ENCODE data around the gene CBX7.

DNA sequence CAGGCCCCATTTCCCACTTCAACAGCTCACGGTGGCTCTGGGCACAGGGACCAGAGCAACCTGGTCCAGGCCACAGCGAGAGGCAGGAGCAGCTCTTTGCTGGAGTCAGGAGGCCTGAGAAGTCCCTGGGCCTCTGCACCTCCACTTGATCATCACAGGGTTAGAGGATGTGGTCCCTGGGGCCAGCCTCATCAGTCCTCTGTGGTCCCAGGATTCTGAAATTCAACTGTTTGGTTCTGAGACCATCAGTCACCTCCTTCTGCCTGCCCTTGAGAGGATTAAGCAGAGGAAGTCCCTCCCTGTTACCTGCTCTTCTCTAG is 24.9 kb upstream of the CBX7 start:
- TF ChIP-seq EZH2phosphoT487 (IDR thresholded peaks at IDR 0.05) (no peak), CTCF (IDR thresholded peaks at IDR 0.05) (no peak), EZH2 (IDR thresholded peaks at IDR 0.05) (no peak)

All from neural progenitor cell (in vitro differentiated cells).